Activated CD8-positive, alpha-beta memory T cell treated with anti-CD3 and anti-CD28 coated beads, Interleukin-2, amount 10 ng/mL, durations not matched to agents 7 days and 5 days (primary cell): ENCODE results near the gene CFAP46. TPM values are rescaled to one million over a fixed set of nuclear protein-coding genes. Genes with fewer than 3 reads are reported as not detected.

Experiments
- ATAC-seq: fragments of 150-1000 bp; cut with Tn5 transposase; one replicate; pipeline ENCODE4 v1.10.0; 2021; ENCODE audit warnings: moderate library complexity
- CTCF ChIA-PET: fragments of 350-600 bp; sonication (Branson Sonifier 250); formaldehyde crosslinking; loops from one replicate; lab custom pipeline; 2021; ENCODE audit warnings: antibody characterized with exemption; lab: Charles Lee
- DNase-seq: peaks from one replicate; pipeline ENCODE4 v3.0.0-alpha.2; 2020
- H3K27ac Mint-ChIP-seq: one replicate; pipeline ENCODE4 v1.8.0; 2021; ENCODE audit warnings: mild to moderate bottlenecking, mixed read lengths
- H3K27me3 Mint-ChIP-seq: one replicate; pipeline ENCODE4 v1.8.0; 2021; ENCODE audit warnings: mixed read lengths
- H3K36me3 Mint-ChIP-seq: one replicate; pipeline ENCODE4 v1.8.0; 2021; ENCODE audit warnings: mild to moderate bottlenecking, mixed read lengths
- H3K4me1 Mint-ChIP-seq: one replicate; pipeline ENCODE4 v1.8.0; 2021; ENCODE audit warnings: mixed read lengths
- H3K4me3 Mint-ChIP-seq: one replicate; pipeline ENCODE4 v1.8.0; 2021; ENCODE audit warnings: mild to moderate bottlenecking, moderate library complexity, mixed read lengths
- H3K9me3 Mint-ChIP-seq: one replicate; pipeline ENCODE4 v1.8.0; 2022; ENCODE audit warnings: low read depth, mixed read lengths
- total RNA-seq, 2 experiments: library from RNA; stranded (reverse); gene quantifications; one replicate each; pipeline ENCODE4 v1.2.3, GENCODE V29; 2021

Gene CFAP46
- total RNA-seq, 2 experiments from 2014 or later: not detected

- DNase-seq: no peak
- no peaks in the 10 kb centered on the region for H3K27me3 Mint-ChIP-seq
- CTCF ChIA-PET: no interaction called here
- no peak for ATAC-seq
- no peak overlapping the region for H3K27ac Mint-ChIP-seq
- peaks cover 13% of the 10 kb centered on the region for H3K9me3 Mint-ChIP-seq
- no peak overlapping the region for H3K4me3 Mint-ChIP-seq
- no peaks in the 10 kb centered on the region for H3K4me1 Mint-ChIP-seq
- no peaks in the 10 kb centered on the region for H3K36me3 Mint-ChIP-seq
Measured at GRCh38 chr10:132840698-132841614, 101.4 kb downstream of the CFAP46 start.

- H3K4me3 Mint-ChIP-seq: no peak overlapping the region
- H3K27me3 Mint-ChIP-seq: no peaks in the 10 kb centered on the region
- no peaks in the 10 kb centered on the region for H3K4me1 Mint-ChIP-seq
- ATAC-seq: no peak
- H3K27ac Mint-ChIP-seq: no peak overlapping the region
- no peaks in the 10 kb centered on the region for H3K36me3 Mint-ChIP-seq
- peaks cover 13% of the 10 kb centered on the region for H3K9me3 Mint-ChIP-seq
- no peak for DNase-seq
- CTCF ChIA-PET: no interaction called here
Measured at GRCh38 chr10:132839061-132839460, 103.3 kb downstream of the CFAP46 start.

- no peak overlapping the region for H3K4me3 Mint-ChIP-seq
- DNase-seq (no peak), ATAC-seq (no peak)
- no peaks in the 10 kb centered on the region for H3K4me1 Mint-ChIP-seq
- H3K27me3 Mint-ChIP-seq: no peaks in the 10 kb centered on the region
- H3K36me3 Mint-ChIP-seq: no peaks in the 10 kb centered on the region
- peaks cover 13% of the 10 kb centered on the region for H3K9me3 Mint-ChIP-seq
- no peak overlapping the region for H3K27ac Mint-ChIP-seq
- CTCF ChIA-PET: interaction anchor here (1.2 kb wide), 1 partner anchor 184 kb away, joined by 4 read pairs; no protein-coding TSS in a partner anchor
Measured at GRCh38 chr10:132838346-132838970, 103.9 kb downstream of the CFAP46 start.

GRCh38 chr10:132837905-132838304 is 104.5 kb downstream of the CFAP46 start:
- Mint-ChIP-seq H3K9me3 (peaks cover 13% of the 10 kb centered on the region), H3K4me3 (no peak overlapping the region), H3K4me1 (no peaks in the 10 kb centered on the region), H3K36me3 (no peaks in the 10 kb centered on the region), H3K27me3 (no peaks in the 10 kb centered on the region), H3K27ac (no peak overlapping the region)
- CTCF ChIA-PET: interaction anchor here (1.2 kb wide), 1 partner anchor 183 kb away, joined by 4 read pairs; no protein-coding TSS in a partner anchor
- DNase-seq (no peak), ATAC-seq (no peak)

- ATAC-seq (no peak), DNase-seq (no peak)
- Mint-ChIP-seq H3K27ac (no peak overlapping the region), H3K27me3 (no peaks in the 10 kb centered on the region), H3K4me3 (no peak overlapping the region), H3K4me1 (no peaks in the 10 kb centered on the region), H3K36me3 (no peaks in the 10 kb centered on the region), H3K9me3 (peaks cover 8% of the 10 kb centered on the region)
- CTCF ChIA-PET: no interaction called here
Measured at GRCh38 chr10:132836832-132837540, 105.4 kb downstream of the CFAP46 start.

GRCh38 chr10:132836248-132836831 is 106.0 kb downstream of the CFAP46 start:
- no peak for DNase-seq
- H3K36me3 Mint-ChIP-seq: no peaks in the 10 kb centered on the region
- no peak for ATAC-seq
- peaks cover 6% of the 10 kb centered on the region for H3K9me3 Mint-ChIP-seq
- no peaks in the 10 kb centered on the region for H3K4me1 Mint-ChIP-seq
- no peak overlapping the region for H3K27ac Mint-ChIP-seq
- no peak overlapping the region for H3K4me3 Mint-ChIP-seq
- CTCF ChIA-PET: no interaction called here
- H3K27me3 Mint-ChIP-seq: no peaks in the 10 kb centered on the region

GRCh38 chr10:132835848-132836233 is 106.5 kb downstream of the CFAP46 start:
- no peak for ATAC-seq
- no peak overlapping the region for H3K27ac Mint-ChIP-seq
- CTCF ChIA-PET: no interaction called here
- no peak for DNase-seq
- peaks cover 6% of the 10 kb centered on the region for H3K9me3 Mint-ChIP-seq
- H3K4me3 Mint-ChIP-seq: no peak overlapping the region
- no peaks in the 10 kb centered on the region for H3K27me3 Mint-ChIP-seq
- no peaks in the 10 kb centered on the region for H3K36me3 Mint-ChIP-seq
- H3K4me1 Mint-ChIP-seq: no peaks in the 10 kb centered on the region

- CTCF ChIA-PET: no interaction called here
- no peak overlapping the region for H3K27ac Mint-ChIP-seq
- no peak for DNase-seq
- peaks cover 4% of the 10 kb centered on the region for H3K27me3 Mint-ChIP-seq
- H3K4me3 Mint-ChIP-seq: no peak overlapping the region
- no peaks in the 10 kb centered on the region for H3K4me1 Mint-ChIP-seq
- H3K9me3 Mint-ChIP-seq: peaks cover 6% of the 10 kb centered on the region
- H3K36me3 Mint-ChIP-seq: no peaks in the 10 kb centered on the region
- no peak for ATAC-seq
Measured at GRCh38 chr10:132834891-132835847, 107.2 kb downstream of the CFAP46 start.

GRCh38 chr10:132834311-132834761 is 108.0 kb downstream of the CFAP46 start:
- DNase-seq (no peak), ATAC-seq (no peak)
- no peaks in the 10 kb centered on the region for H3K4me1 Mint-ChIP-seq
- CTCF ChIA-PET: no interaction called here
- no peak overlapping the region for H3K27ac Mint-ChIP-seq
- H3K36me3 Mint-ChIP-seq: no peaks in the 10 kb centered on the region
- peaks cover 4% of the 10 kb centered on the region for H3K27me3 Mint-ChIP-seq
- H3K9me3 Mint-ChIP-seq: peaks cover 6% of the 10 kb centered on the region
- H3K4me3 Mint-ChIP-seq: no peak overlapping the region

GRCh38 chr10:132833421-132834111 is 108.8 kb downstream of the CFAP46 start:
- Mint-ChIP-seq H3K9me3 (peaks cover 6% of the 10 kb centered on the region), H3K4me1 (no peaks in the 10 kb centered on the region), H3K36me3 (no peaks in the 10 kb centered on the region), H3K4me3 (no peak overlapping the region), H3K27me3 (peaks cover 4% of the 10 kb centered on the region), H3K27ac (no peak overlapping the region)
- DNase-seq: peak; percentile 33
- ATAC-seq: no peak
- CTCF ChIA-PET: no interaction called here

GRCh38 chr10:132832186-132832969 is 110.0 kb downstream of the CFAP46 start:
- H3K4me3 Mint-ChIP-seq: no peak overlapping the region
- no peak for DNase-seq
- peaks cover 4% of the 10 kb centered on the region for H3K27me3 Mint-ChIP-seq
- no peaks in the 10 kb centered on the region for H3K36me3 Mint-ChIP-seq
- CTCF ChIA-PET: no interaction called here
- no peaks in the 10 kb centered on the region for H3K4me1 Mint-ChIP-seq
- H3K9me3 Mint-ChIP-seq: peaks cover 2% of the 10 kb centered on the region
- no peak overlapping the region for H3K27ac Mint-ChIP-seq
- no peak for ATAC-seq
